AG09319 (cell line): ENCODE measurements around the gene PRDM1.

ENCODE experiments used
- DNase-seq: peaks from one replicate; pipeline ENCODE4 v3.0.0-alpha.2; 2010; ENCODE audit warnings: low read depth; ENCODE audit errors: extremely low read depth
- CTCF ChIP-seq: IDR thresholded peaks from 2 replicates; pipeline ENCODE4 v1.5.1; 2011; ENCODE audit warnings: low read depth, mild to moderate bottlenecking, inconsistent platforms, low read length, moderate library complexity

PRDM1 gene

GRCh38 chr6:106132153-106132698, 46.1 kb downstream of the PRDM1 start:
- no peak for DNase-seq
- TF ChIP-seq CTCF = no peak

- no peak for DNase-seq
- no peak for TF ChIP-seq CTCF
Observed at GRCh38 chr6:106133040-106133439, 46.9 kb downstream of the PRDM1 start.

- no peak for DNase-seq
- no peak for TF ChIP-seq CTCF
Observed at GRCh38 chr6:106134087-106134770, 48.1 kb downstream of the PRDM1 start.

GRCh38 chr6:106134906-106135634, 48.9 kb downstream of the PRDM1 start:
- no peak for DNase-seq
- TF ChIP-seq CTCF = no peak

- no peak for TF ChIP-seq CTCF
- no peak for DNase-seq
Observed at GRCh38 chr6:106135911-106136571, 49.9 kb downstream of the PRDM1 start.

GRCh38 chr6:106136845-106137244, 50.7 kb downstream of the PRDM1 start:
- TF ChIP-seq CTCF = no peak
- no peak for DNase-seq

GRCh38 chr6:106138151-106138550, 52.0 kb downstream of the PRDM1 start:
- TF ChIP-seq CTCF = no peak
- no peak for DNase-seq
